Neural crest cell (in vitro differentiated cells): Measurements from ENCODE around the gene DENND1B. TPM values are rescaled to one million over a fixed set of nuclear protein-coding genes. Genes with fewer than 3 reads are reported as not detected.

Source experiments
- DNase-seq: peaks from one replicate; pipeline ENCODE4 v3.0.0; 2021; ENCODE audit warnings: low read depth, mixed read lengths, low spot score
- H3K27ac Mint-ChIP-seq: one replicate; pipeline ENCODE4 v1.8.0; 2021; ENCODE audit warnings: mild to moderate bottlenecking, mixed read lengths; ENCODE audit not compliant: unreplicated experiment
- H3K27me3 Mint-ChIP-seq: 2 replicates; pipeline ENCODE4 v1.8.0; 2021; ENCODE audit warnings: low read depth, mild to moderate bottlenecking, mixed read lengths
- H3K36me3 Mint-ChIP-seq: 2 replicates; pipeline ENCODE4 v1.8.0; 2021; ENCODE audit warnings: low read depth, mild to moderate bottlenecking, mixed read lengths
- H3K4me1 Mint-ChIP-seq: 2 replicates; pipeline ENCODE4 v1.8.0; 2021; ENCODE audit warnings: mixed read lengths
- H3K4me3 Mint-ChIP-seq: one replicate; pipeline ENCODE4 v1.8.0; 2021; ENCODE audit warnings: mild to moderate bottlenecking, mixed read lengths
- H3K9me3 Mint-ChIP-seq: 2 replicates; pipeline ENCODE4 v1.8.0; 2021; ENCODE audit warnings: mixed read lengths
- CTCF ChIP-seq: fragments of 200-600 bp; sonication (generic); conservative IDR thresholded peaks from 2 replicates; pipeline ENCODE4 v1.5.0; 2021; ENCODE audit warnings: antibody characterized with exemption, mild to moderate bottlenecking
- total RNA-seq: library from RNA; stranded (reverse); gene quantifications from 2 replicates; pipeline ENCODE4 v1.2.1, GENCODE V29; 2021

The DENND1B gene
- total RNA-seq, 1 donor from 2014 or later: 6.5 TPM

DNA sequence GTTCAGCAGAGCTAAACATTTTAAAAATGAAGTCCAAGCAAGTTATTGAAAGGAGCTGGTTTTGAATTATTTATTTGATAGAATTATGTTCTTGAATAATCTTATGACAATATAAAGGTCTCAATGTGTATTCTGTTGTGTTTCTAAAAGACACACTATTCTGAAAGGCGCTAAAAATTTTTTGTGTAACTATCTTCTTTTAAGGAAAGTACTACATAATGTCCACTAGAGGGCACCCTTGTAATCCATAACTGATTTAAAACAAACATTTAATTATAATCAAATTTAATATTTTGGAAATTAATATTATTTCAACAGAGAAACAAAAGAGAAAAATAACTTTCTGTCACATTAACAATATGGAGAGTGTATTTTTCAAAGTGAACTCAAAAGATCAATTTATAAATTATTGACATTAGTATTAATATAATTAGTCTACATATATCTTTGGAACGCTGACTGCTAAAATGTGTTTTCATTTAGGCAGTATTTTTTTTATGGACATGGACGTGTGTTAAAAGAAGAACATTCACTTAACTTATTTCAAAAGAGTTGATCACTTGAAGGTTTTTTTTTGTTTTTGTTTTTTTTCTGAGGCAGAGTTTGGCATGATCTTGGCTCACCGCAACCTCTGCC is 248.4 kb downstream of the DENND1B start:
- no peaks in the 10 kb centered on the region for H3K4me1 Mint-ChIP-seq
- no peak overlapping the region for H3K27ac Mint-ChIP-seq
- H3K27me3 Mint-ChIP-seq: no peaks in the 10 kb centered on the region
- no peak overlapping the region for H3K4me3 Mint-ChIP-seq
- H3K36me3 Mint-ChIP-seq: no peaks in the 10 kb centered on the region
- H3K9me3 Mint-ChIP-seq: no peaks in the 10 kb centered on the region
- no peak for DNase-seq
- TF ChIP-seq CTCF: peak; percentile 88

DNA sequence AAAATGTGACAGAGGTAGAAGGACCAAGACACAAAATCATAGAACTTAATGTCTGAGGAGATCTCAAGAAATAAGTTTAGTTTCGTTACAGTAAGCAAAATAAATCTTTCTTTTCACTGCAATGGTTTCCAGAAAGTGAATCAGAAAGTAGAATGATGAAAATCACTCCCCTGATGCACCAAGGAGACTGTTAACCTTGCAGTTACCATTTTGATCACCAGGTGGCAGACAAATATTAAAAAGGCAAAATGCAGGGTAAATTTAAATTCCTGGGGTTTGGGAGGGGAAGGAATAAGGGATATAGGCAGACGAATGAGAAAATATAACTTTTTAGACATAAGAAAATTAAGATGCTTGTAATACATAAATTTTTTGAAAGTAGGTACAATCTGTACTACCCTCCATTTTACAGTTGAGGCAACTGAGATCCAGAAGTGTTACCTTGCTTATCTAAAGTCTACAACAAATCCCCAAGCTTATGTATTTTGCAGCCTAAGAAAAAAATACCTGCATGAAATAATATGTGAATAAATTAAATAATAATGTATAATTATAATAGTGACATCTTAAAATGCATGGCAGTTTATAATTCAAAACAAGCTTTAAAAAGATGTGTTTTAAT is 254.1 kb downstream of the DENND1B start:
- DNase-seq: peak; percentile 37
- Mint-ChIP-seq H3K9me3 (no peaks in the 10 kb centered on the region), H3K4me3 (no peak overlapping the region), H3K27ac (no peak overlapping the region), H3K36me3 (no peaks in the 10 kb centered on the region), H3K4me1 (no peaks in the 10 kb centered on the region), H3K27me3 (no peaks in the 10 kb centered on the region)
- peak; percentile 82 for TF ChIP-seq CTCF

GRCh38 chr1:197519741-197520334 is 255.4 kb downstream of the DENND1B start:
- DNase-seq: no peak
- Mint-ChIP-seq H3K4me3 (no peak overlapping the region), H3K27ac (no peak overlapping the region), H3K27me3 (no peaks in the 10 kb centered on the region), H3K4me1 (no peaks in the 10 kb centered on the region), H3K9me3 (no peaks in the 10 kb centered on the region), H3K36me3 (no peaks in the 10 kb centered on the region)
- TF ChIP-seq CTCF: peak; percentile 56

DNA sequence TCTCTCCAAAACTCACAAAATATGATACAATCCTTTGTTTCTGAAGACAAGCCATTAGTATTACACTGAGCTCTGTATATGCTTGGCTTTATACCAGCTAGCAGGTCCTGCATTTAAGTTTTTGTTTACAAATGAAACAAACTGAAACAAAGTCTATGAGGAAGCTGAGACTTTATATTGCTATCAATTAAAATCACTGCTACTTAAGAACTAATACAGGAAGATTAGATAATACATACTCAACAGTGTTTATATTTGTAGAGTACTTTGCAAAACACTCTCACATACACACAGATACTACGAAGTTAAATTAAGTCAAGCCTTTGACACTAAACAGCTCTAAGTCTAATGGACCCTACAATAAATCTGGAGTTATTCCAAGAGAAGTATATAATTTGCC is 259.9 kb downstream of the DENND1B start:
- Mint-ChIP-seq H3K27me3 (no peaks in the 10 kb centered on the region), H3K27ac (no peak overlapping the region), H3K9me3 (no peaks in the 10 kb centered on the region), H3K4me3 (no peak overlapping the region), H3K4me1 (no peaks in the 10 kb centered on the region), H3K36me3 (no peaks in the 10 kb centered on the region)
- no peak for DNase-seq
- no peak for TF ChIP-seq CTCF

- H3K36me3 Mint-ChIP-seq: no peaks in the 10 kb centered on the region
- no peak for TF ChIP-seq CTCF
- H3K4me3 Mint-ChIP-seq: no peak overlapping the region
- no peak overlapping the region for H3K27ac Mint-ChIP-seq
- no peaks in the 10 kb centered on the region for H3K27me3 Mint-ChIP-seq
- no peak for DNase-seq
- no peaks in the 10 kb centered on the region for H3K9me3 Mint-ChIP-seq
- H3K4me1 Mint-ChIP-seq: no peaks in the 10 kb centered on the region
Observed at GRCh38 chr1:197510691-197511378, 264.4 kb downstream of the DENND1B start.
